SU-DHL-6 (cell line): Measurements from ENCODE around the gene UBE2G2.

Source experiments
- H2AFZ ChIP-seq: fragments of 200-600 bp; sonication (generic); 2 replicates; pipeline ENCODE4 v1.6.1; 2014; ENCODE audit warnings: low read depth, mild to moderate bottlenecking, moderate library complexity, mixed read lengths, antibody characterized with exemption, low read length; ENCODE audit not compliant: severe bottlenecking
- H3F3A ChIP-seq: fragments of 200-600 bp; shearing (Covaris generic); 2 replicates; pipeline ENCODE4 v1.6.0; 2016; ENCODE audit warnings: antibody characterized with exemption, mild to moderate bottlenecking; ENCODE audit not compliant: insufficient read depth
- H3K27ac ChIP-seq: fragments of 200-600 bp; sonication (generic); 2 replicates; pipeline ENCODE4 v1.5.1; 2016; ENCODE audit warnings: low read depth, mild to moderate bottlenecking, low read length, moderate library complexity, mixed read lengths
- H3K27me3 ChIP-seq: fragments of 200-600 bp; sonication (generic), shearing (Covaris generic); 2 replicates; pipeline ENCODE4 v1.6.0; 2014; ENCODE audit warnings: mild to moderate bottlenecking, low read length
- H3K36me3 ChIP-seq: fragments of 200-600 bp; sonication (generic); 2 replicates; pipeline ENCODE4 v1.6.1; 2014; ENCODE audit warnings: mild to moderate bottlenecking, low read length, mixed read lengths
- H3K4me2 ChIP-seq: fragments of 300-600, 200-600 bp; shearing (Covaris generic), sonication (generic); 2 replicates; pipeline ENCODE4 v1.6.0; 2014; ENCODE audit warnings: low read length, low read depth, mild to moderate bottlenecking; ENCODE audit not compliant: poor library complexity, severe bottlenecking
- H3K4me3 ChIP-seq: fragments of 200-600 bp; sonication (generic); 2 replicates; pipeline ENCODE4 v1.5.1; 2014; ENCODE audit warnings: antibody characterized with exemption, low read length, mild to moderate bottlenecking, mixed read lengths; ENCODE audit not compliant: insufficient read depth, poor library complexity, severe bottlenecking
- H3K79me2 ChIP-seq: fragments of 200-600 bp; sonication (generic); 2 replicates; pipeline ENCODE4 v1.6.1; 2014; ENCODE audit warnings: mild to moderate bottlenecking, low read length, moderate library complexity; ENCODE audit not compliant: insufficient read depth
- H3K9ac ChIP-seq: fragments of 200-600 bp; sonication (generic); 2 replicates; pipeline ENCODE4 v1.7.0; 2014; ENCODE audit warnings: mild to moderate bottlenecking, low read length
- H3K9me2 ChIP-seq: fragments of 200-600 bp; sonication (generic); replicated peaks from 2 replicates; pipeline ENCODE4 v1.6.1; 2014; ENCODE audit warnings: low read length; ENCODE audit not compliant: insufficient read depth
- H3K9me3 ChIP-seq: fragments of 200-600 bp; sonication (generic); 2 replicates; pipeline ENCODE4 v1.6.1; 2014; ENCODE audit warnings: low read length, mixed read lengths; ENCODE audit not compliant: insufficient read depth
- H4K20me1 ChIP-seq: fragments of 200-600 bp; sonication (generic); 2 replicates; pipeline ENCODE4 v1.6.1; 2014; ENCODE audit warnings: low read depth, mild to moderate bottlenecking, antibody characterized with exemption, low read length, moderate library complexity, mixed read lengths
- EZH2phosphoT487 ChIP-seq: fragments of 200-600 bp; sonication (generic), shearing (Covaris generic); conservative IDR thresholded peaks from 2 replicates; pipeline ENCODE4 v1.6.1; 2018; ENCODE audit warnings: mild to moderate bottlenecking, antibody characterized with exemption, low read length, moderate library complexity, mixed read lengths
- TF ChIP-seq, protein P1 (sequence below): fragments of 200-600 bp; sonication (generic); IDR thresholded peaks from one replicate; pipeline ENCODE4 v1.5.1; 2017; ENCODE audit warnings: antibody characterized with exemption, mild to moderate bottlenecking, low read length, moderate library complexity; ENCODE audit not compliant: insufficient read depth, poor library complexity, severe bottlenecking

The UBE2G2 gene

GRCh38 chr21:44844256-44844655, 42.6 kb upstream of the UBE2G2 start:
- H4K20me1 ChIP-seq: no peaks in the 10 kb centered on the region
- H3K79me2 ChIP-seq: no peaks in the 10 kb centered on the region
- no peak overlapping the region for H2AFZ ChIP-seq
- no peaks in the 10 kb centered on the region for H3F3A ChIP-seq
- TF ChIP-seq, protein P1, sequence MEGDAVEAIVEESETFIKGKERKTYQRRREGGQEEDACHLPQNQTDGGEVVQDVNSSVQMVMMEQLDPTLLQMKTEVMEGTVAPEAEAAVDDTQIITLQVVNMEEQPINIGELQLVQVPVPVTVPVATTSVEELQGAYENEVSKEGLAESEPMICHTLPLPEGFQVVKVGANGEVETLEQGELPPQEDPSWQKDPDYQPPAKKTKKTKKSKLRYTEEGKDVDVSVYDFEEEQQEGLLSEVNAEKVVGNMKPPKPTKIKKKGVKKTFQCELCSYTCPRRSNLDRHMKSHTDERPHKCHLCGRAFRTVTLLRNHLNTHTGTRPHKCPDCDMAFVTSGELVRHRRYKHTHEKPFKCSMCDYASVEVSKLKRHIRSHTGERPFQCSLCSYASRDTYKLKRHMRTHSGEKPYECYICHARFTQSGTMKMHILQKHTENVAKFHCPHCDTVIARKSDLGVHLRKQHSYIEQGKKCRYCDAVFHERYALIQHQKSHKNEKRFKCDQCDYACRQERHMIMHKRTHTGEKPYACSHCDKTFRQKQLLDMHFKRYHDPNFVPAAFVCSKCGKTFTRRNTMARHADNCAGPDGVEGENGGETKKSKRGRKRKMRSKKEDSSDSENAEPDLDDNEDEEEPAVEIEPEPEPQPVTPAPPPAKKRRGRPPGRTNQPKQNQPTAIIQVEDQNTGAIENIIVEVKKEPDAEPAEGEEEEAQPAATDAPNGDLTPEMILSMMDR: no peak
- TF ChIP-seq EZH2phosphoT487: no peak
- no peaks in the 10 kb centered on the region for H3K36me3 ChIP-seq
- no peak overlapping the region for H3K9ac ChIP-seq
- H3K4me3 ChIP-seq: no peak overlapping the region
- H3K4me2 ChIP-seq: no peak overlapping the region
- no peaks in the 10 kb centered on the region for H3K9me2 ChIP-seq
- H3K9me3 ChIP-seq: no peaks in the 10 kb centered on the region
- H3K27ac ChIP-seq: no peak overlapping the region
- H3K27me3 ChIP-seq: no peaks in the 10 kb centered on the region

DNA sequence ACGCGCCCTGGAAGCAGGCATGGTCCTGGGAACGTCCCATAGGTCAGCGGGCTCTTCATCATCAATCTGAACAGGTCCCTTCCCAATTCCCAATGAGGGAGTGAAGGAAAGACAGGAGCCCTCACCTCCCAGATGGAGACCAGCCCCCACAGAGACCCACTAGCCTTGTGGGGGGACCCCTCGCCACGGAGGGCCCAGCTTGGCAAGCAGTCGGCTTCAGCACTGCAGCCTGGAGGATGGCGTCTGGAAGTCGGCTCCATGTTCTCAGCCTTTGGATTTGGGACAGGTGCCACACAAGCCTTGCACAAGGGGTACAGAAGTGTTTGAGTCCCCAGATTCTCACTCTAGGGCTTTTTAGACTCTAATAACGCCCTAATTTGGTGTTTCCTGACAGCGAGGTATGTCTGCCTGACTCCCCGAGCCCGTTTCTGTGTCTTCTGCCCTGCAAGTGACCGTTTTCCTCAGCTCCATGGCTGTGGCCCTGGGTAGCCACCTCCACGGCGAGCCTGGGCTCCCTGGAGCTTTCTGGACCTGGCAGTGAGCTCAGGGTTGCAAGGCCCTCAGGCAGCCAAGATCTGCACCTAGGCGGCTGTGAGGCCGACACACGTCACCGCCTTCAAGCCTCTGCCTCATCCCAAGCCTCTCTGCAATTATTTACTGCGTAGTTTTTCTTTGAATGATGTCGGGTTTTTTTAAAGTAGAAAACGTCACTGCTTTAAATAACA, 41.3 kb upstream of the UBE2G2 start:
- H3K27me3 ChIP-seq: no peaks in the 10 kb centered on the region
- no peaks in the 10 kb centered on the region for H3K36me3 ChIP-seq
- no peak overlapping the region for H3K4me2 ChIP-seq
- H3K9me3 ChIP-seq: no peaks in the 10 kb centered on the region
- no peak overlapping the region for H3K27ac ChIP-seq
- no peaks in the 10 kb centered on the region for H3K79me2 ChIP-seq
- H2AFZ ChIP-seq: no peak overlapping the region
- H3K9ac ChIP-seq: no peak overlapping the region
- H3F3A ChIP-seq: no peaks in the 10 kb centered on the region
- no peaks in the 10 kb centered on the region for H4K20me1 ChIP-seq
- H3K4me3 ChIP-seq: no peak overlapping the region
- no peaks in the 10 kb centered on the region for H3K9me2 ChIP-seq
- TF ChIP-seq, protein P1: no peak
- no peak for TF ChIP-seq EZH2phosphoT487

GRCh38 chr21:44842087-44842486, 40.5 kb upstream of the UBE2G2 start:
- TF ChIP-seq, protein P1: no peak

More at GRCh38 chr21:44842087-44842486, 40.5 kb upstream of the UBE2G2 start:
- Histone ChIP-seq H3F3A (no peaks in the 10 kb centered on the region), H3K36me3 (no peaks in the 10 kb centered on the region), H2AFZ (no peak overlapping the region), H3K4me2 (no peak overlapping the region), H3K9me2 (no peaks in the 10 kb centered on the region), H3K4me3 (no peak overlapping the region), H3K79me2 (no peaks in the 10 kb centered on the region), H3K9ac (no peak overlapping the region), H4K20me1 (no peaks in the 10 kb centered on the region), H3K9me3 (no peaks in the 10 kb centered on the region), H3K27ac (no peak overlapping the region), H3K27me3 (no peaks in the 10 kb centered on the region)
